Lung (tissue), 12 donors: ENCODE results near the gene SPINDOC. TPM values are rescaled to one million over a fixed set of nuclear protein-coding genes. Genes with fewer than 3 reads are reported as not detected.

Experiments
- ATAC-seq: fragments of 200-7000 bp; cut with Tn5 transposase; one replicate; pipeline ENCODE4 v1.9.1; 2020; ENCODE audit warnings: moderate number of reproducible peaks; ENCODE audit not compliant: insufficient read depth, low FRiP score
- DNase-seq, 3 donors: peaks; one replicate each; pipeline ENCODE4 v3.0.0-alpha.2; 2013 to 2017
- H3K27ac ChIP-seq, 2 donors: one replicate each; pipeline ENCODE4 v1.5.1; 2013; ENCODE audit warnings: mild to moderate bottlenecking in 2 of 2, moderate library complexity in 2 of 2, control low read depth in 1 of 2, inconsistent platforms in 1 of 2, low read depth in 1 of 2, low read length in 1 of 2
- H3K27me3 ChIP-seq, 3 donors: one replicate each; pipeline ENCODE4 v1.5.1; 2013; ENCODE audit warnings: low read length in 2 of 3; ENCODE audit not compliant: control insufficient read depth in 3 of 3, insufficient read depth in 3 of 3
- H3K36me3 ChIP-seq, 4 donors: one replicate each; pipeline ENCODE4 v1.5.1; 2013; ENCODE audit warnings: low read length in 4 of 4, mild to moderate bottlenecking in 1 of 4, moderate library complexity in 1 of 4; ENCODE audit not compliant: control insufficient read depth in 4 of 4, insufficient read depth in 4 of 4
- H3K4me1 ChIP-seq, 5 donors: one replicate each; pipeline ENCODE4 v1.5.1; 2013; ENCODE audit warnings: low read length in 5 of 5, mild to moderate bottlenecking in 2 of 5, moderate library complexity in 1 of 5; ENCODE audit not compliant: control insufficient read depth in 5 of 5, insufficient read depth in 5 of 5
- H3K4me3 ChIP-seq: one replicate; pipeline ENCODE4 v1.5.1; 2013; ENCODE audit warnings: mild to moderate bottlenecking, control low read depth, moderate library complexity
- H3K9ac ChIP-seq, 2 donors: one replicate each; pipeline ENCODE4 v1.5.1; 2013; ENCODE audit warnings: low read length in 2 of 2, control low read depth in 1 of 2; ENCODE audit not compliant: insufficient read depth in 1 of 2
- H3K9me3 ChIP-seq, 4 donors: one replicate each; pipeline ENCODE4 v1.5.1; 2013; ENCODE audit warnings: low read length in 3 of 4, mild to moderate bottlenecking in 1 of 4, moderate library complexity in 1 of 4; ENCODE audit not compliant: control insufficient read depth in 4 of 4, insufficient read depth in 3 of 4
- CTCF ChIP-seq: IDR thresholded peaks from 2 replicates; pipeline ENCODE4 v1.5.1; 2012; ENCODE audit warnings: mild to moderate bottlenecking; ENCODE audit errors: control extremely low read depth, extremely low read depth
- WGBS, 2 donors: extraction: QIAGEN DNeasy Blood & Tissue Kit; methylation state at CpG; one replicate each; pipeline ENCODE4 v1.1.7; 2013; 5-methylcytosine and 5-hydroxymethylcytosine counted together
- polyA plus RNA-seq, 2 donors: library from polyadenylated mRNA; stranded (reverse); fragments of 200-250 nt; gene quantifications; one replicate each; pipeline ENCODE4 v1.2.1, GENCODE V29; 2013
- total RNA-seq, 2 donors: library from RNA; depleted of rRNA in 1 of 2; stranded (reverse); fragments of >200 nt in 1 of 2; gene quantifications; one replicate each; pipeline ENCODE4 v1.2.1, GENCODE V29; 2014 to 2021
- donor health status: control.
- donor health status: control.
- donor health status: Bipolar disorder and iron deficiency.
- donor health status: healthy.
- donor health status: DM: yes; HTN: yes; CAD: no.

Gene SPINDOC
- total and polyA plus RNA-seq, 4 donors = 9.9 to 23.9 (median 14.2) TPM

GRCh38 chr11:63834535-63835157, 21.4 kb downstream of the SPINDOC start:
- ATAC-seq (no peak), DNase-seq (peak in 1 of 3 donors; percentile 12)
- Histone ChIP-seq H3K9me3 (no peaks in the 10 kb centered on the region), H3K27me3 (no peaks in the 10 kb centered on the region), H3K4me3 (no peak overlapping the region), H3K9ac (no peak overlapping the region), H3K36me3 (no peaks in the 10 kb centered on the region), H3K27ac (no peak overlapping the region), H3K4me1 (peaks cover 0 to 9% (median 4%) of the 10 kb centered on the region in 5 donors)
- TF ChIP-seq CTCF = no peak
- WGBS, 2 donors = 92 to 94% methylated on average over 12 of the region's 12 CpGs

- ATAC-seq (no peak), DNase-seq (peak in 1 of 3 donors; percentile 10)
- Histone ChIP-seq H3K9ac (no peak overlapping the region), H3K36me3 (no peaks in the 10 kb centered on the region), H3K4me1 (peaks cover 0 to 13% (median 4%) of the 10 kb centered on the region in 5 donors), H3K27me3 (no peaks in the 10 kb centered on the region), H3K27ac (no peak overlapping the region), H3K9me3 (no peaks in the 10 kb centered on the region), H3K4me3 (no peak overlapping the region)
- no peak for TF ChIP-seq CTCF
- 83 to 88% methylated on average over 6 of the region's 6 CpGs for WGBS, 2 donors
Measured at GRCh38 chr11:63835158-63835545, 21.9 kb downstream of the SPINDOC start.

GRCh38 chr11:63837027-63837688, 23.9 kb downstream of the SPINDOC start:
- TF ChIP-seq CTCF = peak; percentile 93
- Histone ChIP-seq H3K4me3 (no peak overlapping the region), H3K4me1 (peaks cover 5 to 33% (median 10%) of the 10 kb centered on the region in 5 donors), H3K27me3 (no peaks in the 10 kb centered on the region), H3K27ac (peak overlapping the region in 1 of 2 donors; percentile 93), H3K36me3 (peaks cover 0 to 3% (median 0%) of the 10 kb centered on the region in 4 donors), H3K9me3 (no peaks in the 10 kb centered on the region), H3K9ac (no peak overlapping the region)
- ATAC-seq (no peak), DNase-seq (peak; percentile 75 to 87 (median 86))
- WGBS, 2 donors = 12 to 14% methylated on average over 5 of the region's 5 CpGs
